ENCODE measurements around the gene POLR3G.
A peak's percentile ranks its signal among the peaks of the same experiment; 100 is the strongest.

The POLR3G gene, protein sequence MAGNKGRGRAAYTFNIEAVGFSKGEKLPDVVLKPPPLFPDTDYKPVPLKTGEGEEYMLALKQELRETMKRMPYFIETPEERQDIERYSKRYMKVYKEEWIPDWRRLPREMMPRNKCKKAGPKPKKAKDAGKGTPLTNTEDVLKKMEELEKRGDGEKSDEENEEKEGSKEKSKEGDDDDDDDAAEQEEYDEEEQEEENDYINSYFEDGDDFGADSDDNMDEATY

DNA sequence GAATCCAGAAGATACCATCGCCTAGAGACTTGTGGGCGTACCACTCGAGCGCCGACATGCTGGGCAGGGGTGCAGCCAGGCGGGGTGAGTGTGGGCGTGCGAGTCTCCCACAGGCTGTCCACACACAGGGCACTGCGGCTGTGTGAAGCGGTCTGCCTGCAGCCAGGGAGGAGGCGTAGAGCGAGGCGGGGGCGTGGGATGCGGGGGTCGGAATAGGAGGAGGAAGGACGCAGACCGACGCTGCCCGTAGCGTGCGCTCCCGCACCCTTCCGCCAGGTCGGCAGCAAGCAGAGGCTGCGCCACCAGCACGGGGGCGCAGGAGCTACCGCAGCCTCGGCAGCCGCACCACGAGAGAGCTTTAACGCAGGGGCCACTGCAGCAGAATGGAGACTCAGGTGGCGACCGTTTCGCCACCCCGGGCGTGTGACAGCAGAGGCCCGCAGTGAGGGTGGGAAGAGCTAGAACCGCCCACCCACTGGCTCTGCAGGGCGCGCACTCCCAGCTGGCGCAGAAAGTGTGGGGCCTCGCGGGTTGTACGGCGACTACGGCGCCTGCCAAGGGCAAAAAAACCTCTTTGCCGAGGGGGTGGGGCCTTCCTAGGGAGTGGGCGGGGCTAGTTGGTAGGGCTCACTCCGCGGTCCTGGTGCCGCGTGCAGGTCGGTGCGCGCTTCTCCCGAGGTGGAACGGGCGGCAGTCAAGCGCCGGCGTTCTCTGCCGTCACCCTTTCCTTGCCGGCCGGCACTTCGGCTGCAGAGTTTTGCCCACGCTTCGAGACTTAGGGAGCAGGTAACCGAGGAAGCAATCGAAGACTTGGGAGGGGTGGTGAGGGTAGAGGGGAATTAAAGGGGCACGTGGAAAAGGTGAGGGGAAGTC is at the start of gene POLR3G, which contains the start of gene MBLAC2:
TSS of gene POLR3G (plus strand) at position 630 of the 873 bp plus-strand sequence. CDS start 10,704 bp downstream, outside the sequence.
TSS of gene MBLAC2 (minus strand) at position 537 of the 873 bp plus-strand sequence. CDS start at position 58, 479 bp downstream.
- DNase-seq (ENCODE audit: low spot score) = peak; percentile 96

DNA sequence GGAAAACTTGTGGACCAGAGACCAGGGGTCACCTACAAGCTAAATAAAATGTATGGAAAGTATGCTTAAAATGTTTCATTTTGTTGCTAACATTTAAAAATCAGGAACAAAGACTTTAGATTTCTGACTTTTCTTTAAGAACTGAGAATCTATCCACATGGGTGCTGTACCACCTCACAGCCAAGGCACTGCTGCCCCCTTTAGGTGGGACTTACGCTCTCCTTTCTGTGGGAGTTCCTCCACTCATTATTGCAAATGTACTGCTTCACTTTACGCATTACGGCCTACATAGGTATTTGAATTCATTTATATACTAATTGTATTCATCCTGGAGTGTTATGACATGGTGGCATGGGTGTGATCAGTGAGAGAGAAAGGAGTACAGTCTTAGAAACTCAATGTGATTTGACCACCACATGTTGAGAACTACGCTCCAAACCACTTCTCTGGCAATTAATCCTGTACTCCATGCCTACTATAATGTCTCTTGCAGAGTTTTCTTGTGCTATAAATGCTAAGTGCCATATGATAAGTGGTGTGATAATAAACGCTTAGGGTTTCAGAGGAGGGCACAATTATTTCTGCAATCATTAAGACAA is 40.4 kb upstream of the POLR3G start:
- DNase-seq (ENCODE audit: low spot score) = peak; percentile 35

DNA sequence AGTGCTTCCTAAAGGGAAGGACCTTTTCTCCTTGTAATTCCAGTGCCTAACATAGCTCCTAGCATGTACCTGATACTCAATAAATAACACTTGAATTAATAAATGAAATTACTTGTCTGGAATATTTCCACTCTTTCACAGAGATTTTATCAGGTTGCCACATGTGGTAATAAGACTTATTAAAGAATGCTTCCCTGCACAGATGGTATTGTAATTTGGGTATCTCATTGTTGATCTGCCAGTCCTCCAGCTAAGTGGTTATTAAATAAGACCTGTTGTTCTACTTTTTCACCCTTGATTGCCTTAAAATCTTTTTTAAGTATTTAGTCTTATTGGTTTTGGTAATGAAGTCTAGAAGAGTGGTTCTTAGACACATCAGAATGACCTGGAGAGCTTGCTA is 37.0 kb upstream of the POLR3G start:
- no peak for DNase-seq (ENCODE audit: low spot score)

DNA sequence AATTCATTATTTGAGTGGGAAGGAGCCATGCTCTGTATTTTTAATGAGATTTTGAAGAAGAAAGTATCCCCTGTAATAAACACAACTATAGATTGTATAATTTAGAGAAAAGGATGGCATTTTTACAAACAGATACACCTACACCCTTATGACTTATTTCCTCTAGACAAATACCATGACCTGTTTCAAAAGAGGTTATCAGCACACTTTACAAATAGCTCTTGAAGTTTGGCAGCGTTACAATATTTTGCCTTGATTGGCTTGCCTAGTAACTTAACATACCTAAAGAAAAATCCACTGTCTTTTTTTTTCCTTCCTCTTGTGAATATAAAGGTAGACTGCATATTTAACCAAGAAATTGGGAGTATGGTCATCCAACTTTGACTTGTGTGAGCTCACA is 36.6 kb upstream of the POLR3G start:
- DNase-seq (ENCODE audit: low spot score) = no peak

DNA sequence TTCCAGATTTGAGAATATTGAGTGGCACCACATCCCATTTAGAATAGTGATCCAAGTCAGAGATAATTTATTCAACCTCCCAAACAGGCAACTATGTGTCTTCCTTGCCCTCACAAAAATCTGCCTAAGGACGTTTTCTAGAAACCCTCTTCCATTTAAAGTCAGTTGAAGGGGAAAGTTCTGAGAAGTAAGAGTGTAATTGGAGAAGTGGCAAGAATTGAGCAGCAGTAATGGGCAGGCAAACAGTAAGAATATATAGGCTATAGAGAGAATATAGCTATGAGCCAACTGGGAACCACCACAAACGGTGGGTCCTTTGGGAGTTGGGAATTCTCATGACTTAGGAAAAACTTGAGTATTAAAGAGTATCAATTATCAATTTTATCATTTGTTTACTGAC is 34.0 kb upstream of the POLR3G start:
- no peak for DNase-seq (ENCODE audit: low spot score)

DNA sequence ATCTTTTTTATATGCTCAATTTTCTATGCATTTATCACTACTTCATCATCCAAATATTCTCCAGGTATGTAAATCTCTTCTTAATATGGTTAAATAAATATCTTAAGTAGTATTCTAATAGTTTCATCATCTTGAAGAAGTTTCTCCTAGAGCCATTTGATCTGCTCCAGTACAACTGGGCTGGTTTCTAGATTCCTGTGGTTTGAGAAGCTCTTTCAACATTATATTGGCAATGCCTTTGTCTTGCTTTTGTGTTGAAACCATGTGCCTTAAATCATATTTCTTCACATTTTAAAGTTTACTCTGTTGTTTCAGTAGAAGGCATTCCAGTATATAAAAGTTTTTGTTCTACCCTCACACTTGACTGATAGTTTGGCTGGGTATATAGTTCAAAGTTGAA is 27.7 kb upstream of the POLR3G start:
- no peak for DNase-seq (ENCODE audit: low spot score)

DNA sequence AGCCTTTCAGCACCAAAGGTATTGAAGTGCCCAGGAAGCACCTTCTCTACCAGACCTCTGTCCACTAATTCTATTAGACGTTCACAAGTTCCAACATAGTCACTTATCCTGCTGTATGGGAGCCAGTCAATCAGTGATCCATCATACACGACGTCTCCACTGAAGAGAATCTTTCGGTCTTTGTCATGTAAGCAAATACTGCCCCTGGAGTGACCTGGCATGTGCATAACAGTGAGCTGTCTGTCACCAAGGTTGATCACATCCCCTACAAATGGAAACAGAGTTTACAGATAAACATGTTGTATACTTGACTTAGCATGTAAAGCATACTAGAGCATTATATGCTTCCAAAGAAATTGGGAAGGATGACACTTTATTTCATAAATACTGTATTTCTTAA is 13.4 kb upstream of the POLR3G start:
- DNase-seq (ENCODE audit: low spot score) = no peak

DNA sequence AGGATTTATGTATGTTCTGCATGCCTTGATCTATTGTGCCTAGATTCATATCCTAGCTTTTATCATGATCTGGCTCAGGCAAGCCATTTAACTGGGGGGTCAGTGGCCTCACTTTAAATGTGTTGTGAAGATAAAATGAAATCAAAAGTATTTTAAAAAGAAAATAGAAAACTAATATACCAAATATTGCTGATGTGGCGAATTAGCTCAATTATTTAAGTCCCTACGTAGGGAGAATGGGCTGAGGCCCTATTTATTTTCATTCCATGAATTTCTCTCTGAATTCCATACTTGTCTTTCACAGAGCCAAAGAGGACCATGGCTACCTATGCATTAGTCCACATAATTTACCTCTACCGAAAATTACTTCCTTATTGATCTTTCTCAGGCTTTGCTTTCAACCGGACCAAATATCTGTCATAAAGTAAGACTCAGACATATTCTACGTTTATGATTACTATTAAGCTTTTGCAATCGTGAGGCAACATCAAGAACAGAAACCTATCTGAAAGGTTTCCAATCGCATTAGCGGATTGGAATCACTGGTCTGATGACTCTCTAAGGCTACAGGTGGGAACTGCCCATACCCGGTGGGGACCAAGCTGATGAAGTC is 1.8 kb upstream of the POLR3G start:
- DNase-seq (ENCODE audit: low spot score) = peak; percentile 11

DNA sequence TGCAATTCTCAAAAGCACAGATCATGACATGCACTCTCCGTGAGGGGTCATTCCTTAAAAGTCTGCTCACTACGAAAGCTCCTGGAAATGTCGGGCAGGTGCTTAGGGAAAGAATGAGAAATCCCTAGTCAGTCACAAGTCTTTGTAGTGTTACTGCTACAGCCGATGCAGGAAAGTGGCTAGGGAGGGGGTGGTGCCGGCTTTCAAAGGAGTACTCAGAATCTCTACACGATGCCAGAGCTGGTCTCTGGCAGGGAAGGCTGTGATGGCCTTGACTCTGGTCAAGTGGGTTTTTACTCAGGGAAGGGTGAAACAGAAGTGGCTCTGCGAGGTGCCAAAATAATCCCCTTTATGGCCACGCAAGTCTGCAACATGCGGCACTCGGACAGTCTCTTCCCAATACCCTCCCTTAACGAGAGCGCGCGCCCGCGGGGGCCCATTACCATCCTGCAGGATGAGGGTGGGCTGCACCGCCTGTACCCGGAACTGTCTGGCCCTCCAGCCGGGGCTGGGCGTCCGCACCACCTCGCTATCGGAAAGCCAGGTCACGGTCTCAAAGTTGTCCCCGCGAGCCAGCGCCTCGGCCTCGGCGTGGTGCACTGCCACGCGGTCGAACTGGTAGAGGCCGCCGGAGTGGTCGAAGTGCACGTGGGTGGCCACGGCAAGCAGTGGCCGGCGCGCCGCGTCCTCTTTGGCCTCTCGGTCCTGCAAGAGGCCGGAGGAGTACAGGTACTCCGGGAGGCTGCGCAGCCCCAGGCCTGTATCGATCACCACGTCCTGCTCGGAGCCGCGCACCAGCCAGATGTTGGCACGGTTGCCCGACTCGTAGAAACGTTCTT is 1.0 kb upstream of the POLR3G start:
- peak; percentile 19 for DNase-seq (ENCODE audit: low spot score)

DNA sequence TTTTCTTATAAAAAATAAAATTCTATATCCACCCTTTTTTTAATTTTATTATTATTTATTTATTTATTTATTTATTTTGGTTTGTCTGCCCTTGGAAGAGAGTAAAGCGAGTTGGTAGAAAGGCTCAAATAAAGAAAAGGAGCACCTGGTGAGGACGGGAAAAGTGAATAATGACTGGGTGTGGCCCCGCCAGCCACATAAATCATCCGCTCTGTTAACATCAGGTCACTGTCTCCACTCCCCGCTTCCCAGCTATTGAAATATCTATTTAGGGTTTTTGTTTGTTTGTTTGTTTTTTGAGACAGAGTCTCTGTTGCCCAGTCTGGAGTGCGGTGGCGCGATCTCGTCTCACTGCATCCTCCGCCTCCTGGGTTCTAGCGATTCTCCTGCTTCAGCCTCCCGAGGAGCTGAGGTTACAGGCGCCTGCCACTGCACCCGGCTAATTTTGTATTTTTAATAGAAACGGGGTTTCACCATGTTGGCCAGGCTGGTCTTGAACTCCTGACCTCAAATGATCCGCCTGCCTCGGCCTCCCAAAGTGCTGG is 844 bp downstream of the POLR3G start:
- no peak for DNase-seq (ENCODE audit: low spot score)

DNA sequence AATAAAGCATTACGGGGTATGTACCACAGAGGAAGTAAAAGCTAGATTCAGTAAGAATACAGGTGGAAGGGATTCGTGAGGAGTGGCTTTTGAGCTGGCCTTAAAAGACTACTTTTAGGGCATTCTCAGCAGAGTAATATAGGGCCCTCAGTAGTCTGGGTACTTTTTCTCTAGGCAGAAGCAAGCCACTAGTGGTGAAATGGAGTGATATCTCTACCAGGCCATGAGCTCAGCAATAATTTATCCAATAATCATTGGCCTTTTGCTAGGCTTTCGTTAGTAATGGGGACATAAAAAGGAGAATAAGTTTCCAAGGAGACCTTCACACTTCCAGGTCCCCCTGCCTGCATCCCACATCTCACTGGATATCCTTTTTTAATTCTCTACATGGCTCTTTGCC is 1.7 kb downstream of the POLR3G start:
- no peak for DNase-seq (ENCODE audit: low spot score)

DNA sequence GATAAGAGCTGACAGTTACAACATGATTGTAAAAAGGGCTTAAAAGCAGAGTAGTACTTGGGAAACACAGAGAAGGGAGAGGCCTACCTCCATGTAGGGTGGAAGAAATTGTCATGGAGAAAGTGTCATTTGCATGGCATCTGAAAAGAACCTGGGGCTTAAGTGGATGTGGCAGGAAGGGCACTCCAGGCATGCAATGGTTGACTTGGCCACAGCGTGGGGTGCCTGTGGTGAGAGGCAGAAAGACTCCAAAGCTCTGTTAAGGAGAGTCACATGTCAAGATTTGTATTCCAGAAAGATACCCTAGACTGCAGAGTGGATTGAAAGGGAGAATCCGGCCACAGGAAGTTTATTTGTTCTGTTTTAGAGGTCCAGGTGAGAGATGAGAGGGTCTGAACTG is 2.4 kb downstream of the POLR3G start:
- DNase-seq (ENCODE audit: low spot score) = no peak

DNA sequence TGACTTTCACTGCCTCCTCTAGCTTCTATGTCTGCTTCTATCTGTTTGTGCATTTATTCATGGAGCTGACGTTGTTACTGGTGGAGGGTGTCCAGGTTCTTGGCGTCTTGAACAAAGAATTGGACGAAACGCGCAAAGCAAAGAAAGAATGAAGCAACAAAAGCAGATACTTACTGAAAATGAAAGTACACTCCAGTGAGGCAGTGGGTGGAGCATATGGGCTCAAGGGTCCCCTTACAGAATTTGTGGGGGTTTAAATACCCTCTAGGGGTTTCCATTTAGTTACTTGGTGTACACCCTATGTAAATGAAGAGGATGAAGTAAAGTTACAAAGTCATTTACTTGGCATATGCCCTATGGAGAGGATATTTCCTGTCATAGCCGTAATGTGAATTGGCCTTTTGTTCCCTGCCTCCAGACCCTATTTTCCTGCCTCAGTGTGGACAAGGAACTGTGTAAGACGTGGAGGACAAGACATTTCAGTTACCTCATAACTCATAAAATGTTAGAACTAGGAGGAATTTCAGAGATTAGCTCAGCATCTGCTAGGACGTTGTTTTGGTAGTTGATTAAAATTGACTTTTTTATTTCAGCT is 3.1 kb downstream of the POLR3G start:
- DNase-seq (ENCODE audit: low spot score) = no peak

DNA sequence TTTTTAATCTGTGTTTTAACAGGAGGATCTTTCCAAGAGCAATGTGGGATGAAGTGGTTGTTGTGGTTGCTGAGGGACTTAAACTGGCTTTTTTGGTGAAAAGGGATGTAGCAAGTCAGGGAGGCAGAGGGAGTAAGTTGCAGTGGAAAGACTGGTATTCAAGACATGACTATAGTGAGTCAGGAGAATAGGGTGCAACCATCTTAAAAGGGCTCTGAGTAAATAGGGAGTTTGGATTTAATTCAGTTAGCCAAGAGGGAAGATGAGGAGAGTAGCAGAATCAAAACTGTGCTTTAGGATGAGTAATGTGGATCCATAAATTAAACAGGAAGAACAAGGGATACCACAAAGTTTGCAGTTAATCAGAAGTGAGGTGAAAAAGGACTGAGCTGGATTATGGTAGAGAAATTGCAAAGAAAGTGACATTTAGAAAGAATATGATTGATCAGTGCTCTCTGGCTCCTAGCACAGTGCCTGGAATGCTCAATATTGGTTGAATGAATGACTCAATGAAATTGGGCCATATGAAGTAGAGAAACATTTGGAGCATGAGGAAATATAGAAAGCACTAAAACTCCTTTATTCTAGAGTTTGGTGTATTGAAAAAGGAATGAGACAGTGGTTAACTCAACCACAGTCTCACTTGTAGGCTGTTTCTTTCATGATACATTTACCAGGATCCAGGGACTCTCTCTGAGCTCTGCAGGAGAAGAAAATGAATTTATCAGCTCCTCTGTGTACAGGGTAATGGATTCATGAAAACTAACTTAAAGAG is 5.1 kb downstream of the POLR3G start:
- DNase-seq (ENCODE audit: low spot score) = no peak

DNA sequence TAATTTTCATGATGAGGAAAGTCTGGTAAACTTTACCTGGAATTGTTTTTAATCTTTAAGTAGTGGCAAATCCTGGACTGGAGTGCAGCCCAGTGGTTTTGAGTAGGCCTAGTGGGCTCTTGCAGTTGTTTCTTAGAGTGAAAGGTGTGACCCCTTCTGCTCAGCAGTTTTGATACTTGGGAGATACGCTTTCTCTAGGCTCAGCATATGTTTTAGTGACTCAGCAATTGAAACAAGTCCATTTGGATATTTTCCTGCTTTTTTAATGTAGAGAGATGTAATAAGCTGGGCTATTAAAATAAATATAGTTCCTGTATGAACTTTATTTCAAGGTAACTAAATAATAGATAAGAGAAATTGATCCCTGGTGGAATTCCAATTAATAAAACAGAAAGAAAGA is 6.0 kb downstream of the POLR3G start:
- no peak for DNase-seq (ENCODE audit: low spot score)

DNA sequence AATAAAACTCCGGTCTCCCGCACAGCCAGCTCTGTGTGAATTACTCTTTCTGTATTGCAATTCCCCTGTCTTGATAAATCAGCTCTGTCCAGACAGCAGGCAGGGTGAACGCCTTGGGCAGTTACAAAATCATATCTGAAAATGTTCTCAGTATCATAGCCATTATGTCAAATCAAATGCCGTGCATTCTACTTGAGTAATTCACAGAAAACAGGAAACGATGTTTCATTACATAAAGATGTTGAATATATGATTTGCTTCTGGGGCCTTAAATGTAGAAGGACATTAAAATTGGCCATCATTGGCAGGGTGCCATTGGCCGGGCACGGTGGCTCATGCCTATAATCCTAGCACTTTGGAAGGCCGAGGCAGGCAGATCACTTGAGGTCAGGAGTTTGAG is 8.5 kb downstream of the POLR3G start:
- DNase-seq (ENCODE audit: low spot score) = no peak

DNA sequence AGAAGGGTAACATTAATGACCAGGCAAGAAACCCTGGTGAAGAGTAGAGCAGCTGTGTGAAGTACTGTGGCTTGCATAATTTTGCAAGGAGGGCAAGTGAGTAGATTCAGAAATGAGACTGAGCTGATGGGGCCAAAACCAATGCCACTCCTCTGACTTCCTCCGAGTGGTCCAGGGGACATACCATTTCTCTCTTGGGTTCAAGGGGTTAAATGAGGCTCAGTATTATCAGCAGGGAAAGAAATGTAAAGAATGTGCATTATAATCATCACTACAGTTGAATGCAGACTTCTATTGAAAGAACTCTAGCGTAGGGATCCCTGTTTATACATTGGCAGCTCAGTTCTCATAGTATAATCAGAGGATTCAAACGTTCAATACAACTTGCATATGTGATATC is 9.9 kb downstream of the POLR3G start:
- DNase-seq (ENCODE audit: low spot score) = no peak

DNA sequence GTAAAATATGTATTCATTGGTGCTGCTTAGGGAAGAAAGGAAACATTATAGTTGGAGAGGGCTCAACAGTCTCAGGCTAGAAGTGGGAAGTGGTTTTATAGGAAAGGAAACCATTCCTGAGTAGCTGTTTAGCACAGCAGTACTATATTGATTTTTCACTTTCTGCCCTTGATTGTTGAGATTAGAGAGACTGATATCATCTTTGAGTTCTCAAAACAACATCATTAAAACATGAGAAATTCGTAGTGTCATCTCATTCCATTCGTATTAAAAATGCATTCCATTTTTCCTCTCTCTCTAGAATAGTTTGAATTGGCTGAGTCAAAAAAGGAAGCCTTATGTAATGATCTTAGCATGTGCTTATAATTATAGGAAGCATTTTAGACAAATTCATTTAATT is 14.1 kb downstream of the POLR3G start:
- DNase-seq (ENCODE audit: low spot score) = no peak

DNA sequence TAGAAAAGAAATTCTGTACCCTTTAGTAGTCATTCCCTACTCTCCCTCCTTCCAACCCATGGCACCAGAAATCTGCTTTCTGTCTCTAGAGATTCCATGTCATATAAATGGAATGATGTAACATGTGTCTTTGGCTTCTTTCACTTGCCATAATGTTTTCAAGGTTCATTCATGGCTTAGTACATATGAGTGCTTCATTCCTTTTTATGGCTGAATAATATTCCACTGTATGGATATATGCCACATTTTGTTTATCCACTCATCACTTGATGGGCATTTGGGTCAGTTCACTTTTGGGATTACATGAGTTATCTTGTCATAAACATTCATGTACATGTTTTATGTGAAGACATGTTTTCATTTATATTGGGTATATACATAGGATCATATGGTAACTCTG is 19.4 kb downstream of the POLR3G start:
- DNase-seq (ENCODE audit: low spot score) = no peak

DNA sequence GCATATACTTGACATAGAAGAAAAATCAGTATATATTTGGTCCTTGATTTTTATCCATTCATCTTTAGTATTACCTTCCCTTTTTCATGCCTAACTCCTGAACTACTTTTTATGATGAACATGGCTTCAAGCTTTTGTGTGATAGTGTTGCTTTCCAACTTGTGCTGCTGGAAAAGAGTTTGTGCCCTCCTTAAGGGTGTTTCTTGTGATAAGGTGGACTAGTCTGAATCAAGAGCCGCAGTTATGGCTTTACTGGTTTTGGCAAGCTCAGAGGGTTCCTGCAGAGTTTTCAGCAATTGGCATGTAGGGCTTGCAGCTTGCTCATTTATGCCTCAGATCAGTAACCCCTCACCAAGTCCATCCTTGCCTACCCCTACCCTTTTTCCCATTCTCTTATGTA is 20.5 kb downstream of the POLR3G start:
- no peak for DNase-seq (ENCODE audit: low spot score)

Data from activated CD4-positive, alpha-beta T cell treated with anti-CD3 and anti-CD28 coated beads, Interleukin-2, Interleukin-4, amounts not matched to agents 100 ng/mL and 50 ng/mL, durations not matched to agents 16 hours and 8 hours (primary cell).